Cardiac muscle cell (in vitro differentiated cells and primary cell): ENCODE data around the gene KRTAP13-1. TPM values are rescaled to one million over a fixed set of nuclear protein-coding genes. Genes with fewer than 3 reads are reported as not detected.
A peak's percentile ranks its signal among the peaks of the same experiment; 100 is the strongest.

ENCODE experiments used
- DNase-seq, 2 donors: peaks; one replicate each; pipeline versions ENCODE4 v3.0.0 to v3.0.0-alpha.2; 2010 to 2017; ENCODE audit warnings: low read depth in 1 of 2, low spot score in 1 of 2
- H3K27ac ChIP-seq: fragments of 200-600 bp; sonication (generic); 2 replicates; pipeline ENCODE4 v1.5.1; 2016
- H3K27me3 ChIP-seq: fragments of 200-600 bp; sonication (generic); 2 replicates; pipeline ENCODE4 v1.6.0; 2016; ENCODE audit warnings: control low read depth
- H3K36me3 ChIP-seq: fragments of 200-600 bp; sonication (generic); 2 replicates; pipeline ENCODE4 v1.5.1; 2016; ENCODE audit warnings: control low read depth
- H3K4me1 ChIP-seq: fragments of 200-600 bp; sonication (generic); 2 replicates; pipeline ENCODE4 v1.8.1; 2017; ENCODE audit warnings: low read depth, mild to moderate bottlenecking, mixed run types
- H3K4me3 ChIP-seq: fragments of 200-600 bp; sonication (generic); 2 replicates; pipeline ENCODE4 v1.5.1; 2016; ENCODE audit warnings: mild to moderate bottlenecking
- H3K9me3 ChIP-seq: fragments of 200-600 bp; sonication (generic); 2 replicates; pipeline ENCODE4 v1.5.1; 2017; ENCODE audit warnings: low read depth, mild to moderate bottlenecking, control low read depth
- CTCF ChIP-seq: IDR thresholded peaks from 2 replicates; pipeline ENCODE4 v1.5.1; 2012; ENCODE audit warnings: low read depth, mild to moderate bottlenecking, low read length
- polyA plus RNA-seq: library from polyadenylated mRNA; unstranded; fragments of >200 nt; fragmentation: Nextera tagmentation; extraction: Ambion mirVana; gene quantifications from 2 replicates; pipeline ENCODE4 v1.2.1, GENCODE V29; 2016
- total RNA-seq: library from RNA; depleted of rRNA; stranded (reverse); fragments of >200 nt; gene quantifications from 2 replicates; pipeline ENCODE4 v1.2.3, GENCODE V29; 2016

KRTAP13-1 gene
- total RNA-seq (not detected in 2 replicates), polyA plus RNA-seq (not detected in 2 replicates)

- H3K27me3 ChIP-seq = no peaks in the 10 kb centered on the region
- no peak for DNase-seq
- H3K4me3 ChIP-seq = no peak within 1 kb of the TSS
- no peak for TF ChIP-seq CTCF
- no peak within 1 kb of the TSS for H3K27ac ChIP-seq
- no peaks in the 10 kb centered on the region for H3K36me3 ChIP-seq
- no peaks in the 10 kb centered on the region for H3K9me3 ChIP-seq
- H3K4me1 ChIP-seq = no peaks in the 10 kb centered on the region
Measured at GRCh38 chr21:30395731-30396130, at the start of gene KRTAP13-1. Gene KRTAP13-1 (plus strand): TSS chr21:30396031. CDS start chr21:30396087, 56 bp downstream.

DNA sequence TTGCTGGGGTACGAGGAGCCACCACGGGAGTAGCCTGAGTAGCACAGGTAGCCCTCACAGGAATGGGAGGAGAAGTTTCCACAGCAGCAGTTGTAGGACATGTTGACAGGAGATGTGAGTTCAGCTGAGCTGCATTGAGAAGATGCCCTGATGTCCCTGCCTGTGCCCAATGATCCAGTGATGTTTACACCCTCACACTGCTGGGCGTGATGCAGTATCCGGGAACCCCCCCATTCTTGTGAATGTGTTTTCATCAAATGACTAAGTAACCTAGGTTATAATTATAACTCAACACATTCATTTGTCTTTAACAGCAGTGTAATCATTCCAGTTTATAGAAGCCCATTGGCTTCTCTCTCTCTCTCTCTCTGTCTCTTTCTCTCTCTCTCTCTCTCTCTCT lies 47.3 kb upstream of the KRTAP13-1 start, which contains the start of gene KRTAP23-1:
Gene KRTAP23-1, minus strand, starts transcription at position 101 of the 400 bp plus-strand sequence. Its CDS starts 0 bp downstream, at position 101.
- H3K4me3 ChIP-seq = no peak within 1 kb of the TSS
- H3K27ac ChIP-seq = peak within 1 kb of the TSS; percentile 60
- peaks cover 10% of the 10 kb centered on the region for H3K4me1 ChIP-seq
- H3K36me3 ChIP-seq = no peaks in the 10 kb centered on the region
- no peak for DNase-seq
- no peaks in the 10 kb centered on the region for H3K9me3 ChIP-seq
- no peaks in the 10 kb centered on the region for H3K27me3 ChIP-seq
- TF ChIP-seq CTCF = no peak

DNA sequence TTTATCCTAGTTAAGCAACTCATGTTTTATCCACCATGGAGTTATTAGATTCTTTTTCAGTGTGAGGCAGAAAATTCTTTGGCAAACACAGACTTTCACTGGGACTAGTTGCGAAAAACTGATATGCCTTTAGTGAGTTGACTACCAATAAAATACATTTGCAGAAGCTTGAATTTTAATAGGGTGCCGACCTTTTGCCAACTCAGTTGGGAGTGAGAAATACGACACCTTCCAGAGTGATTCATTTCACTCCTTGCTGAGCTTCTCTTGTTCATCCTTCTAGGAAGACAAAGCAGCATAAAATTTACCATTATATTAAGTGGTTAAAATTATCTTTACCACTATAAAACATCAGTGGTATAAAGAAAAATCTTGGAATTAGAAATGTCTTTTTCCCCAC lies 46.3 kb upstream of the KRTAP13-1 start:
- Histone ChIP-seq H3K36me3 (no peaks in the 10 kb centered on the region), H3K27ac (no peak overlapping the region), H3K27me3 (no peaks in the 10 kb centered on the region), H3K4me1 (peaks cover 10% of the 10 kb centered on the region), H3K9me3 (no peaks in the 10 kb centered on the region), H3K4me3 (no peak overlapping the region)
- no peak for TF ChIP-seq CTCF
- DNase-seq = no peak

DNA sequence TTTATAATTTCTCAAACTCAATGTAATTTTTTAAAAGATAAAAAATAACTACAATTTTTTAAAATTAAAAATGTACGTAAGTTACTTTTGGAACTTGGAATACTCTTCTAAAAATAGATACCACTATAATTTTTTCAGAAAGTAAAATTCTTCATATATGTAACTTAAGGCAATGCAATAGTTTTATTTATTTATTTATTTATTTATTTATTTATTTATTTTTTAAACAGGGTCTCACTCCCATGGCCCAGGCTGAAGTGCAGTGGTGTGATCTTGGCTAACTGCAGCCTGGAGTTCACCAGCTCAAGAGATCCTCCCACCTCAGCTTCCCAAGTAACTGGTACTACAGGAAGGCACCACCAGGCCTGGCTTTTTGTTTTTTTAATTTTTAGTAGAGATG lies 44.3 kb upstream of the KRTAP13-1 start:
- H3K4me3 ChIP-seq = no peak overlapping the region
- no peak for TF ChIP-seq CTCF
- no peaks in the 10 kb centered on the region for H3K36me3 ChIP-seq
- DNase-seq = no peak
- no peaks in the 10 kb centered on the region for H3K9me3 ChIP-seq
- no peaks in the 10 kb centered on the region for H3K27me3 ChIP-seq
- H3K4me1 ChIP-seq = peaks cover 10% of the 10 kb centered on the region
- H3K27ac ChIP-seq = no peak overlapping the region

- DNase-seq = no peak
- TF ChIP-seq CTCF = no peak
- no peaks in the 10 kb centered on the region for H3K27me3 ChIP-seq
- H3K36me3 ChIP-seq = no peaks in the 10 kb centered on the region
- no peak overlapping the region for H3K27ac ChIP-seq
- no peak overlapping the region for H3K4me3 ChIP-seq
- peaks cover 4% of the 10 kb centered on the region for H3K4me1 ChIP-seq
- H3K9me3 ChIP-seq = no peaks in the 10 kb centered on the region
Measured at GRCh38 chr21:30354308-30355005, 41.4 kb upstream of the KRTAP13-1 start.
